ENCODE measurements around the gene ZFP3.
"Not testable (repeated sequence)": the region's sequence is repeated elsewhere in the genome, so short reads cannot be mapped to it uniquely, and the experiment has no call there.

The ZFP3 gene

GRCh38 chr17:5123343-5124124 lies 45.3 kb downstream of the ZFP3 start:
- no peaks in the 10 kb centered on the region for H3K9me3 ChIP-seq (ENCODE audit: control insufficient read depth in 1 of 2, low read length in 2 of 2)

GRCh38 chr17:5124125-5124760 lies 46.0 kb downstream of the ZFP3 start:
- H3K9ac ChIP-seq (ENCODE audit: low read depth in 1 of 2, low read length in 2 of 2); H3K27ac ChIP-seq (ENCODE audit: low read depth, low read length); H3K27me3 ChIP-seq (ENCODE audit: control insufficient read depth in 1 of 2, insufficient read depth in 2 of 2, low read length in 2 of 2); H3K9me3 ChIP-seq (ENCODE audit: control insufficient read depth in 1 of 2, low read length in 2 of 2); H3K4me3 ChIP-seq (ENCODE audit: low read depth in 1 of 2, low read length in 2 of 2); H3K36me3 ChIP-seq (ENCODE audit: control insufficient read depth in 1 of 2, insufficient read depth in 2 of 2, low read length in 2 of 2); H3K4me1 ChIP-seq (ENCODE audit: control insufficient read depth in 1 of 2, insufficient read depth in 2 of 2, low read length in 2 of 2): not testable (repeated sequence)

More at GRCh38 chr17:5123343-5124124, 45.3 kb downstream of the ZFP3 start:
- no peak overlapping the region for H3K27ac ChIP-seq (ENCODE audit: low read depth, low read length)
- peaks cover 0 to 10% of the 10 kb centered on the region in 2 donors for H3K27me3 ChIP-seq (ENCODE audit: control insufficient read depth in 1 of 2, insufficient read depth in 2 of 2, low read length in 2 of 2)
- H3K4me3 ChIP-seq (ENCODE audit: low read depth in 1 of 2, low read length in 2 of 2), result no peak overlapping the region
- no peaks in the 10 kb centered on the region for H3K36me3 ChIP-seq (ENCODE audit: control insufficient read depth in 1 of 2, insufficient read depth in 2 of 2, low read length in 2 of 2)
- H3K4me1 ChIP-seq (ENCODE audit: control insufficient read depth in 1 of 2, insufficient read depth in 2 of 2, low read length in 2 of 2), result peaks cover 0 to 3% of the 10 kb centered on the region in 2 donors
- H3K9ac ChIP-seq (ENCODE audit: low read depth in 1 of 2, low read length in 2 of 2), result no peak overlapping the region

DNA sequence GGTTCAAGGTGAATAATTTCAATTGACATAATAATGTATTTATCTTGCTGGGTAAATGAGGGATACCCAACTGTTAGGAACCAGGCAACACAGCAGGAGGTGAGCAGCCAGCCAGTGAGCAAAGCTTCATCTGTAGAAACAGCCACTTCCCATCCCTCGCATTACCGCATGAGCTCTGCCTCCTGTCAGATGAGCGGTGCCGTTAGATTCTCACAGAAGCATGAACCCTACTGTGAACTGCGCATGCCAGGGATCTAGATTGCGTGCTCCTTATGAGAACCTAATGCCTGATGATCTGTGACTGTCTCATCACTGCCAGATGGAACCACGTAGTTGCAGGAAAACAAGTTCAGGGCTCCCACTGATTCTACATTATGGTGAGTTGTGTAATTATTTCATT lies 46.6 kb downstream of the ZFP3 start:
- not testable (repeated sequence) for H3K27ac ChIP-seq (ENCODE audit: low read depth, low read length)

GRCh38 chr17:5126719-5127488 lies 48.6 kb downstream of the ZFP3 start:
- Histone ChIP-seq H3K4me1 (ENCODE audit: control insufficient read depth in 1 of 2, insufficient read depth in 2 of 2, low read length in 2 of 2) (peaks cover 0 to 3% of the 10 kb centered on the region in 2 donors), H3K9ac (ENCODE audit: low read depth in 1 of 2, low read length in 2 of 2) (no peak overlapping the region), H3K36me3 (ENCODE audit: control insufficient read depth in 1 of 2, insufficient read depth in 2 of 2, low read length in 2 of 2) (no peaks in the 10 kb centered on the region), H3K27ac (ENCODE audit: low read depth, low read length) (no peak overlapping the region), H3K9me3 (ENCODE audit: control insufficient read depth in 1 of 2, low read length in 2 of 2) (no peaks in the 10 kb centered on the region), H3K4me3 (ENCODE audit: low read depth in 1 of 2, low read length in 2 of 2) (no peak overlapping the region), H3K27me3 (ENCODE audit: control insufficient read depth in 1 of 2, insufficient read depth in 2 of 2, low read length in 2 of 2) (peaks cover 0 to 7% of the 10 kb centered on the region in 2 donors)

More for the DNA sequence above, 46.6 kb downstream of the ZFP3 start:
- not testable (repeated sequence) for H3K9ac ChIP-seq (ENCODE audit: low read depth in 1 of 2, low read length in 2 of 2); H3K36me3 ChIP-seq (ENCODE audit: control insufficient read depth in 1 of 2, insufficient read depth in 2 of 2, low read length in 2 of 2); H3K4me3 ChIP-seq (ENCODE audit: low read depth in 1 of 2, low read length in 2 of 2); H3K9me3 ChIP-seq (ENCODE audit: control insufficient read depth in 1 of 2, low read length in 2 of 2); H3K27me3 ChIP-seq (ENCODE audit: control insufficient read depth in 1 of 2, insufficient read depth in 2 of 2, low read length in 2 of 2); H3K4me1 ChIP-seq (ENCODE audit: control insufficient read depth in 1 of 2, insufficient read depth in 2 of 2, low read length in 2 of 2)

GRCh38 chr17:5127910-5128309 lies 49.6 kb downstream of the ZFP3 start:
- Histone ChIP-seq H3K9ac (ENCODE audit: low read depth in 1 of 2, low read length in 2 of 2) (no peak overlapping the region), H3K9me3 (ENCODE audit: control insufficient read depth in 1 of 2, low read length in 2 of 2) (no peaks in the 10 kb centered on the region), H3K27me3 (ENCODE audit: control insufficient read depth in 1 of 2, insufficient read depth in 2 of 2, low read length in 2 of 2) (peaks cover 0 to 7% of the 10 kb centered on the region in 2 donors), H3K36me3 (ENCODE audit: control insufficient read depth in 1 of 2, insufficient read depth in 2 of 2, low read length in 2 of 2) (no peaks in the 10 kb centered on the region), H3K4me3 (ENCODE audit: low read depth in 1 of 2, low read length in 2 of 2) (no peak overlapping the region), H3K27ac (ENCODE audit: low read depth, low read length) (no peak overlapping the region), H3K4me1 (ENCODE audit: control insufficient read depth in 1 of 2, insufficient read depth in 2 of 2, low read length in 2 of 2) (no peaks in the 10 kb centered on the region)

- not testable (repeated sequence) for H3K9me3 ChIP-seq (ENCODE audit: control insufficient read depth in 1 of 2, low read length in 2 of 2); H3K27me3 ChIP-seq (ENCODE audit: control insufficient read depth in 1 of 2, insufficient read depth in 2 of 2, low read length in 2 of 2); H3K4me1 ChIP-seq (ENCODE audit: control insufficient read depth in 1 of 2, insufficient read depth in 2 of 2, low read length in 2 of 2); H3K36me3 ChIP-seq (ENCODE audit: control insufficient read depth in 1 of 2, insufficient read depth in 2 of 2, low read length in 2 of 2); H3K4me3 ChIP-seq (ENCODE audit: low read depth in 1 of 2, low read length in 2 of 2); H3K27ac ChIP-seq (ENCODE audit: low read depth, low read length); H3K9ac ChIP-seq (ENCODE audit: low read depth in 1 of 2, low read length in 2 of 2)
These were observed 50.1 kb downstream of the ZFP3 start for GRCh38 chr17:5128387-5128786.

DNA sequence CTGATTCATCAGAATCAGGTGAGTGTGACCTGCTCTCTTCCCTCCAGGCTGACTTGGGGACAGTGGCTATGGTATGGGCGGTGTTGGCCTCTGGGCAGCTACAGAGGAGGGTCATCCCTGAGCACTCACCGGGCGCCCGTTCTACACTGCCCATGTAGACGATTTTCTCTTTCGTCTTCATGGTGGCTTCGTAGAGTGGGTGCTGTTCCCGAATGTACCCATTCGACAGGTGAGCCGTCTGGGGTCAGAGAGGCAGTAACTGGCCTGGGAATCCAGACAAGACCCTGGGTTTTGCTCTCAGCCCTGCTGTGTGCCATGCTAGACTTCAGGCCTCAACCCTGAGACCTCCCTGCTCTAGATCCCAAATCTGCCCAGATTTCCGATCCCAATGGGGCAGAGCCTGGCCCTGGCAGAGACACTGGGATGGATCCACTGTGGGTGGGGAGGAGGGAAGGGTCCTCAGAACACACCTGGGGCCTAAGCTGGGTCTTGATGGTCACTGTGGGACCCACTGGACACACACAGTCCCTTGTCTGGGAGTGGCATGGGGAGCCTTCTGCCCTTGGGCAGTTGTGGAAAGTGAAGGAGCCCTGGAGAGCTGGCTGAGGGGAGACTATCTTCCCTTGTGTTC lies 50.8 kb downstream of the ZFP3 start:
- H3K9ac ChIP-seq (ENCODE audit: low read depth in 1 of 2, low read length in 2 of 2), result no peak overlapping the region
- no peaks in the 10 kb centered on the region for H3K4me1 ChIP-seq (ENCODE audit: control insufficient read depth in 1 of 2, insufficient read depth in 2 of 2, low read length in 2 of 2)
- no peak overlapping the region for H3K4me3 ChIP-seq (ENCODE audit: low read depth in 1 of 2, low read length in 2 of 2)
- H3K36me3 ChIP-seq (ENCODE audit: control insufficient read depth in 1 of 2, insufficient read depth in 2 of 2, low read length in 2 of 2), result no peaks in the 10 kb centered on the region
- peaks cover 0 to 7% of the 10 kb centered on the region in 2 donors for H3K27me3 ChIP-seq (ENCODE audit: control insufficient read depth in 1 of 2, insufficient read depth in 2 of 2, low read length in 2 of 2)
- H3K27ac ChIP-seq (ENCODE audit: low read depth, low read length), result no peak overlapping the region
- H3K9me3 ChIP-seq (ENCODE audit: control insufficient read depth in 1 of 2, low read length in 2 of 2), result no peaks in the 10 kb centered on the region

- not testable (repeated sequence) for H3K4me1 ChIP-seq (ENCODE audit: control insufficient read depth in 1 of 2, insufficient read depth in 2 of 2, low read length in 2 of 2); H3K36me3 ChIP-seq (ENCODE audit: control insufficient read depth in 1 of 2, insufficient read depth in 2 of 2, low read length in 2 of 2); H3K9ac ChIP-seq (ENCODE audit: low read depth in 1 of 2, low read length in 2 of 2); H3K9me3 ChIP-seq (ENCODE audit: control insufficient read depth in 1 of 2, low read length in 2 of 2); H3K27me3 ChIP-seq (ENCODE audit: control insufficient read depth in 1 of 2, insufficient read depth in 2 of 2, low read length in 2 of 2); H3K27ac ChIP-seq (ENCODE audit: low read depth, low read length); H3K4me3 ChIP-seq (ENCODE audit: low read depth in 1 of 2, low read length in 2 of 2)
These were observed 51.5 kb downstream of the ZFP3 start for GRCh38 chr17:5129770-5130169.

- not testable (repeated sequence) for H3K4me1 ChIP-seq (ENCODE audit: control insufficient read depth in 1 of 2, insufficient read depth in 2 of 2, low read length in 2 of 2); H3K27me3 ChIP-seq (ENCODE audit: control insufficient read depth in 1 of 2, insufficient read depth in 2 of 2, low read length in 2 of 2); H3K9me3 ChIP-seq (ENCODE audit: control insufficient read depth in 1 of 2, low read length in 2 of 2); H3K27ac ChIP-seq (ENCODE audit: low read depth, low read length); H3K4me3 ChIP-seq (ENCODE audit: low read depth in 1 of 2, low read length in 2 of 2); H3K9ac ChIP-seq (ENCODE audit: low read depth in 1 of 2, low read length in 2 of 2); H3K36me3 ChIP-seq (ENCODE audit: control insufficient read depth in 1 of 2, insufficient read depth in 2 of 2, low read length in 2 of 2)
These were observed 52.0 kb downstream of the ZFP3 start for GRCh38 chr17:5130261-5130660.

DNA sequence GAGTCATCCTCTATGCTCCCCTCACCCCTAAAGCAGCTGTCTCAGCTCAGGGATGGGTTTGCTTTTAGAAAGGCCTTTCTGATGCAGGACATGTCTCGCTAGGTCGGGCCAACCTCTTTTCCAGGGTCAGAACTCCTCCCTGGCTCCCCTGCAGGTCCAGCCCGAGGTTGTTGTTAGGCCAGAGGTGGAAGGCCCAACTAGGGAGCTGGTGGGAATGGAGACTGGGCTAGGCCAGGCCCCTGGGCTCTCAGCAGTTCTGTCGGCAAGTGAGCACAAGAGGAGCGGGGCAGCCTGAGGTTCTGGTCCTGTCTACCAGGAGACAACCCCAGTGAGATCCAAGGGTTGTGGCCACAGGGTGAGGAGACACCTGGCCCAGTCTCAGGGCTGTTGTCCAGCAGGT lies 52.4 kb downstream of the ZFP3 start:
- not testable (repeated sequence) for H3K27me3 ChIP-seq (ENCODE audit: control insufficient read depth in 1 of 2, insufficient read depth in 2 of 2, low read length in 2 of 2); H3K9me3 ChIP-seq (ENCODE audit: control insufficient read depth in 1 of 2, low read length in 2 of 2); H3K27ac ChIP-seq (ENCODE audit: low read depth, low read length); H3K4me3 ChIP-seq (ENCODE audit: low read depth in 1 of 2, low read length in 2 of 2); H3K36me3 ChIP-seq (ENCODE audit: control insufficient read depth in 1 of 2, insufficient read depth in 2 of 2, low read length in 2 of 2); H3K4me1 ChIP-seq (ENCODE audit: control insufficient read depth in 1 of 2, insufficient read depth in 2 of 2, low read length in 2 of 2); H3K9ac ChIP-seq (ENCODE audit: low read depth in 1 of 2, low read length in 2 of 2)

Measured in duodenal mucosa (tissue), 2 donors.